RWPE1 (cell line): ENCODE data around the gene RCN2.
"Not testable (repeated sequence)": the region's sequence is repeated elsewhere in the genome, so short reads cannot be mapped to it uniquely, and the experiment has no call there.

Source experiments
- CTCF ChIA-PET: fragments of 350-600 bp; sonication (Branson Sonifier 250); formaldehyde crosslinking; extraction: SDS; loops from one replicate; lab custom pipeline; 2021; lab: Yijun Ruan, JAX
- POLR2A ChIA-PET: fragments of 400-600 bp; formaldehyde crosslinking; extraction: SDS; loops from one replicate; lab custom pipeline; 2020; ENCODE audit warnings: antibody characterized with exemption; ENCODE audit not compliant: low non-redundant PET; lab: Yijun Ruan, JAX
- DNase-seq: peaks from one replicate; pipeline ENCODE4 v3.0.0; 2012; ENCODE audit warnings: low spot score
- H3K27ac ChIP-seq: fragments of 450-650 bp; 2 replicates; pipeline ENCODE4 v1.5.1; 2017
- TF ChIP-seq, protein P1 (sequence below): fragments of 450-650 bp; conservative IDR thresholded peaks from 2 replicates; pipeline ENCODE4 v1.5.1; 2017; ENCODE audit warnings: low read depth, mild to moderate bottlenecking

The RCN2 gene

GRCh38 chr15:76962337-76963013 is 30.9 kb downstream of the RCN2 start:
- TF ChIP-seq, protein P1, sequence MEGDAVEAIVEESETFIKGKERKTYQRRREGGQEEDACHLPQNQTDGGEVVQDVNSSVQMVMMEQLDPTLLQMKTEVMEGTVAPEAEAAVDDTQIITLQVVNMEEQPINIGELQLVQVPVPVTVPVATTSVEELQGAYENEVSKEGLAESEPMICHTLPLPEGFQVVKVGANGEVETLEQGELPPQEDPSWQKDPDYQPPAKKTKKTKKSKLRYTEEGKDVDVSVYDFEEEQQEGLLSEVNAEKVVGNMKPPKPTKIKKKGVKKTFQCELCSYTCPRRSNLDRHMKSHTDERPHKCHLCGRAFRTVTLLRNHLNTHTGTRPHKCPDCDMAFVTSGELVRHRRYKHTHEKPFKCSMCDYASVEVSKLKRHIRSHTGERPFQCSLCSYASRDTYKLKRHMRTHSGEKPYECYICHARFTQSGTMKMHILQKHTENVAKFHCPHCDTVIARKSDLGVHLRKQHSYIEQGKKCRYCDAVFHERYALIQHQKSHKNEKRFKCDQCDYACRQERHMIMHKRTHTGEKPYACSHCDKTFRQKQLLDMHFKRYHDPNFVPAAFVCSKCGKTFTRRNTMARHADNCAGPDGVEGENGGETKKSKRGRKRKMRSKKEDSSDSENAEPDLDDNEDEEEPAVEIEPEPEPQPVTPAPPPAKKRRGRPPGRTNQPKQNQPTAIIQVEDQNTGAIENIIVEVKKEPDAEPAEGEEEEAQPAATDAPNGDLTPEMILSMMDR: no peak
- ChIA-PET POLR2A (no interaction called here), CTCF (no interaction called here)
- H3K27ac ChIP-seq: no peak overlapping the region
- no peak for DNase-seq

GRCh38 chr15:76963596-76963995 is 32.0 kb downstream of the RCN2 start:
- DNase-seq: no peak
- H3K27ac ChIP-seq: no peak overlapping the region
- TF ChIP-seq, protein P1: no peak
- POLR2A ChIA-PET: no interaction called here
- CTCF ChIA-PET: interaction anchor here (0.6 kb wide), 1 partner anchor 10 kb away, joined by 3 read pairs; no protein-coding TSS in a partner anchor

DNA sequence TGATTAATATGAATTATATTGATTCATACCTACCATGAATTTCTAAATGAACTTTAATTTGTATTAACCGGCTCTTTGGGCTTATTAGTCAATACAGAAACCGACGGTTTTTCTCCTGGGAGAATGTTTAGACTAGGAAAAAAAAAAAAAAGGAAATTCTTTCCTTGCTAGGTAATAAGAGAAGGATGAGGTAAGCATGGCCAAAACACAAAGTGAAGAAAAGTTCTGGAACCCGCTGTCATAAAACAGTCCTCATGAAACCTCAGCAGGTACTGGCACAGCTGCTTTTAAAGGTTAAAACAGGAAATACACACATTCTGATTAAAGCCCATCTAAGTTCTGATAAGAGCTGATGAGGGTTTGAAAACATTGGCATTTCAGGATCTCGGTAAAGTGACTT is 32.6 kb downstream of the RCN2 start:
- no peak overlapping the region for H3K27ac ChIP-seq
- TF ChIP-seq, protein P1: no peak
- ChIA-PET CTCF (interaction anchor here (0.6 kb wide), 1 partner anchor 10 kb away, joined by 3 read pairs; no protein-coding TSS in a partner anchor), POLR2A (no interaction called here)
- DNase-seq: no peak

- H3K27ac ChIP-seq, CTCF ChIA-PET, POLR2A ChIA-PET, DNase-seq: not testable (repeated sequence)
Measured at GRCh38 chr15:76966051-76966450, 34.5 kb downstream of the RCN2 start.

DNA sequence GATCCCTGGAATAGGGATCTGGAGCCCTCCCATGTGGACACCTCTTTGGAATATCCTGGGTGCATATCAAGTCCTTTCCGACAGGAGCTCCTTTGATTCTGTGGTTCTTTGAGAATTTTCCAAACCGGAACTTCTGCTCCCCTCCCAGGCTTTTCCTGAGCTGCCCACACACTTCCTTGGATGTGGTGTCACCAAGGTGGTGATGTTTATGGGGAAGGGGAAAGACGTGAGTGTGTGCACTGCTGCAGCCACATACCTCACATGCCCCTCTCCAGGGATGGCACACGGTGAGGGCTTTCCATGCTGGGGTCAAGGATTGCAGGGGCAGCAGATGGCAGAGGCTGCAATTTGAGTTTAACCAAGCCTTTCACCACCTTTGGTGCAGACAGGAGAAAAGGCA is 35.5 kb downstream of the RCN2 start:
- H3K27ac ChIP-seq: no peak overlapping the region
- ChIA-PET CTCF (interaction anchor here (0.7 kb wide), 1 partner anchor 32 kb away, joined by 3 read pairs; no protein-coding TSS in a partner anchor), POLR2A (no interaction called here)
- TF ChIP-seq, protein P1: no peak
- no peak for DNase-seq

DNA sequence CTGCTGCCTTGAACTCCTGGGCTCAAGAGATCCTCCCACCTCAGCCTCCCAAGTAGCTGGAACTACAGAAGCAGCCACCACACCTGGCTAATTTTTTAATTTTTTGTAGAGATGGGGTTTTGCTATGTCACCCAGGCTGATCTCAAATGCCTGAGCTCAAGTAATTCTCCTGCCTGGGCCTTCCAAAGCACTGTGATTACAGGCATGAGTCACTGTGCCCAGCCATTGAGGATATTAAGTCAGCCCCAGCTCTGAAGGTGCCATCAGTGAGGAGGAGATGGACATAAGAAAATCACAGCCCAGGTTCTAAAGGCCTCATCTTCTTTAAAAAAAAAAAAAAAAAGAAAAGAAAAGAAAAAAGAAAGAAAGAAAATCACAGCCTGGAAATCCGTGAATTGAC is 36.8 kb downstream of the RCN2 start:
- POLR2A ChIA-PET: no interaction called here
- no peak overlapping the region for H3K27ac ChIP-seq
- CTCF ChIA-PET: no interaction called here
- no peak for DNase-seq
- TF ChIP-seq, protein P1: no peak
